ENCODE data around the gene POMP.

Gene POMP

GRCh38 chr13:28704282-28704681 lies 45.4 kb downstream of the POMP start:
- no peak for DNase-seq

GRCh38 chr13:28704919-28705318 lies 46.0 kb downstream of the POMP start:
- DNase-seq, result no peak

- no peak for DNase-seq
These were observed 46.6 kb downstream of the POMP start for GRCh38 chr13:28705461-28706083.

- no peak for DNase-seq
These were observed 48.9 kb downstream of the POMP start for GRCh38 chr13:28707629-28708427.

GRCh38 chr13:28710161-28710560 lies 51.2 kb downstream of the POMP start:
- no peak for DNase-seq

- DNase-seq, result no peak
These were observed 55.7 kb downstream of the POMP start for GRCh38 chr13:28714651-28715050.

- DNase-seq, result no peak
These were observed 57.6 kb downstream of the POMP start for GRCh38 chr13:28716511-28716910.

- no peak for DNase-seq
These were observed 58.2 kb downstream of the POMP start for GRCh38 chr13:28717170-28717569.

GRCh38 chr13:28718196-28718542 lies 59.2 kb downstream of the POMP start:
- no peak for DNase-seq

GRCh38 chr13:28718543-28719226 lies 59.8 kb downstream of the POMP start, which contains the start of gene SLC46A3:
TSS of gene SLC46A3 (minus strand) at chr13:28718970. CDS start at chr13:28717998, 972 bp downstream.
- peak; percentile 93 for DNase-seq

- DNase-seq, result no peak
These were observed 60.5 kb downstream of the POMP start for GRCh38 chr13:28719227-28720055.

- DNase-seq, result no peak
These were observed 64.9 kb downstream of the POMP start for GRCh38 chr13:28723806-28724205.

- no peak for DNase-seq
These were observed 66.2 kb downstream of the POMP start for GRCh38 chr13:28725046-28725610.

Measured in kidney glomerular epithelial cell (primary cell).